Body of pancreas (tissue), 4 donors: Measurements from ENCODE around the gene MYO1E.

Experiments
- CTCF ChIP-seq, 7 experiments: fragments of 450-650 bp in 4 of 7; fragments of 200-600 bp in 3 of 7; sonication (generic) in 3 of 7; IDR thresholded peaks; one replicate each; pipeline ENCODE4 v1.5.1; 2016 to 2019; ENCODE audit warnings: antibody characterized with exemption in 7 of 7
- POLR2A ChIP-seq, 3 donors: fragments of 450-650 bp; IDR thresholded peaks; one replicate each; pipeline ENCODE4 v1.6.1; 2016; ENCODE audit warnings: antibody characterized with exemption in 3 of 3, mild to moderate bottlenecking in 2 of 3

DNA sequence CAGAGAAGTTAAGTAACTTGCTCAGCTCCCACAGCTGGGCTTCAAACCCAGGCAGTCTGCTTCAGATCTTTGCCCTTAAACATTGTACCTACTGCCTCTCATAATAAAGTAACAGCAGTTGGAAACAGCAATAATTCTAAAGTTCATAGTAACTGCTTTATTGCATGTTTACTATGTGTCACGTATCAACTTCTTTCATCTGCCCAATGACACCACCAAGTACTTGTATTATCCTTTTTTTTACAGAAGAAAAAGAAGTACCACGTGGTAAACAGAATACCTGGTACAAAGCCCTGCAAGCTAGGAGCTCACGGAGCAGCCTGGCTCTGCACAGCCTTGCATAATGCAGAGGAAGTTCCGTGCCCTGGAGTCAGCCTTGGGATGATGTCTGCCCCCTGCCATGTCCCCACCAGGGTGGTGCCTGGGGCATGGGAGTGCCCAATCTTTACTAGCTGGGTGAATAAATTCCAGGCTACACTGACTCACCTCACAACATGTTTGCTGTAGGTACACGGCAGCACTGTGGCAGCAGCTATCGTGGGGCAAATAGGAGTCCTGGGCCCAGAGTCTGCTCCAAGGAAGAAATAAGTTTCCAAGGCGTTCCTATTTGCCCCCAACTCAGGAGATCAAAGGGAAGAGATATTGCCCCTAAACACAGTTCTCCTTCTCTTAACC is 88.8 kb downstream of the MYO1E start:
- TF ChIP-seq CTCF (IDR thresholded peaks at IDR 0.05) (no peak), POLR2A (IDR thresholded peaks at IDR 0.05) (no peak)
